Breast epithelium (tissue), 4 donors: ENCODE measurements around the gene RCC1. TPM values are rescaled to one million over a fixed set of nuclear protein-coding genes. Genes with fewer than 3 reads are reported as not detected.
"Not testable (repeated sequence)": the region's sequence is repeated elsewhere in the genome, so short reads cannot be mapped to it uniquely, and the experiment has no call there.

Source experiments
- DNase-seq, 2 donors: peaks; one replicate each; pipeline ENCODE4 v3.0.0-alpha.2; 2019; ENCODE audit warnings: low spot score in 2 of 2
- H3K27ac ChIP-seq, 2 donors: fragments of 200-600 bp; sonication (generic) in 1 of 2; one replicate each; pipeline ENCODE4 v1.5.1; 2016 to 2019; ENCODE audit warnings: mild to moderate bottlenecking in 1 of 2
- H3K27me3 ChIP-seq, 2 donors: fragments of 200-600 bp; sonication (generic) in 1 of 2; one replicate each; pipeline versions ENCODE4 v1.5.1 to v1.6.0; 2017 to 2019; ENCODE audit warnings: control low read depth in 1 of 2, mild to moderate bottlenecking in 1 of 2
- H3K36me3 ChIP-seq: fragments of 200-600 bp; one replicate; pipeline ENCODE4 v1.5.1; 2019
- H3K4me1 ChIP-seq, 2 donors: fragments of 200-600 bp; sonication (generic); one replicate each; pipeline ENCODE4 v1.5.1; 2016 to 2019; ENCODE audit warnings: control low read depth in 1 of 2
- H3K4me3 ChIP-seq, 3 donors: fragments of 200-600 bp; sonication (generic); 1 replicate in 2 of 3; 2 replicates in 1 of 3; pipeline ENCODE4 v1.5.1; 2016 to 2019; ENCODE audit warnings: mild to moderate bottlenecking in 3 of 3, moderate library complexity in 2 of 3
- H3K9me3 ChIP-seq, 2 donors: fragments of 200-600 bp; sonication (generic) in 1 of 2; one replicate each; pipeline ENCODE4 v1.5.1; 2016 to 2019; ENCODE audit warnings: control low read depth in 1 of 2
- POLR2A ChIP-seq: fragments of 450-650 bp; IDR thresholded peaks from one replicate; pipeline ENCODE4 v1.6.1; 2016; ENCODE audit warnings: antibody characterized with exemption, mild to moderate bottlenecking, moderate library complexity
- POLR2AphosphoS5 ChIP-seq, 3 donors: sonication (generic); formaldehyde crosslinking; IDR thresholded peaks; one replicate each; pipeline ENCODE4 v1.6.1; 2017; ENCODE audit warnings: antibody characterized with exemption in 3 of 3
- intact Hi-C: fragments of 100-400 bp; cut with DNase I; formaldehyde crosslinking; loops from one replicate; pipeline ENCODE4 v1.15.1; 2023; ENCODE audit warnings: low total_unique reads
- total RNA-seq, 3 donors: library from RNA; depleted of rRNA; stranded (reverse); fragments of >200 nt; gene quantifications; one replicate each; pipeline ENCODE4 v1.1.0, GENCODE V29; 2016
- TF ChIP-seq, protein P1 (sequence below), 3 donors: fragments of 450-650 bp; IDR thresholded peaks; one replicate each; pipeline ENCODE4 v1.5.1; 2016 to 2017; ENCODE audit warnings: antibody characterized with exemption in 3 of 3, mild to moderate bottlenecking in 3 of 3, moderate library complexity in 3 of 3

RCC1 gene
- total RNA-seq, 3 donors from 2014 or later = 15.7 to 44.9 (median 40.1) TPM

GRCh38 chr1:28518000-28518744, 12.3 kb downstream of the RCC1 start:
- Histone ChIP-seq H3K36me3 (no peaks in the 10 kb centered on the region), H3K4me3 (peak overlapping the region; percentile 56 to 75 (median 67)), H3K27ac (peak overlapping the region; percentile 67 to 88), H3K27me3 (no peaks in the 10 kb centered on the region), H3K9me3 (no peaks in the 10 kb centered on the region), H3K4me1 (peaks cover 3 to 8% of the 10 kb centered on the region in 2 donors)
- peak; percentile 81 to 92 for DNase-seq
- TF ChIP-seq POLR2AphosphoS5 (IDR thresholded peaks at IDR 0.05) (peak; percentile 55 to 61 (median 60)), POLR2A (peak; percentile 30)
- TF ChIP-seq, protein P1, sequence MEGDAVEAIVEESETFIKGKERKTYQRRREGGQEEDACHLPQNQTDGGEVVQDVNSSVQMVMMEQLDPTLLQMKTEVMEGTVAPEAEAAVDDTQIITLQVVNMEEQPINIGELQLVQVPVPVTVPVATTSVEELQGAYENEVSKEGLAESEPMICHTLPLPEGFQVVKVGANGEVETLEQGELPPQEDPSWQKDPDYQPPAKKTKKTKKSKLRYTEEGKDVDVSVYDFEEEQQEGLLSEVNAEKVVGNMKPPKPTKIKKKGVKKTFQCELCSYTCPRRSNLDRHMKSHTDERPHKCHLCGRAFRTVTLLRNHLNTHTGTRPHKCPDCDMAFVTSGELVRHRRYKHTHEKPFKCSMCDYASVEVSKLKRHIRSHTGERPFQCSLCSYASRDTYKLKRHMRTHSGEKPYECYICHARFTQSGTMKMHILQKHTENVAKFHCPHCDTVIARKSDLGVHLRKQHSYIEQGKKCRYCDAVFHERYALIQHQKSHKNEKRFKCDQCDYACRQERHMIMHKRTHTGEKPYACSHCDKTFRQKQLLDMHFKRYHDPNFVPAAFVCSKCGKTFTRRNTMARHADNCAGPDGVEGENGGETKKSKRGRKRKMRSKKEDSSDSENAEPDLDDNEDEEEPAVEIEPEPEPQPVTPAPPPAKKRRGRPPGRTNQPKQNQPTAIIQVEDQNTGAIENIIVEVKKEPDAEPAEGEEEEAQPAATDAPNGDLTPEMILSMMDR (IDR thresholded peaks at IDR 0.05) = peak; percentile 96 to 99 (median 99)
- intact Hi-C loops = no loop called here

DNA sequence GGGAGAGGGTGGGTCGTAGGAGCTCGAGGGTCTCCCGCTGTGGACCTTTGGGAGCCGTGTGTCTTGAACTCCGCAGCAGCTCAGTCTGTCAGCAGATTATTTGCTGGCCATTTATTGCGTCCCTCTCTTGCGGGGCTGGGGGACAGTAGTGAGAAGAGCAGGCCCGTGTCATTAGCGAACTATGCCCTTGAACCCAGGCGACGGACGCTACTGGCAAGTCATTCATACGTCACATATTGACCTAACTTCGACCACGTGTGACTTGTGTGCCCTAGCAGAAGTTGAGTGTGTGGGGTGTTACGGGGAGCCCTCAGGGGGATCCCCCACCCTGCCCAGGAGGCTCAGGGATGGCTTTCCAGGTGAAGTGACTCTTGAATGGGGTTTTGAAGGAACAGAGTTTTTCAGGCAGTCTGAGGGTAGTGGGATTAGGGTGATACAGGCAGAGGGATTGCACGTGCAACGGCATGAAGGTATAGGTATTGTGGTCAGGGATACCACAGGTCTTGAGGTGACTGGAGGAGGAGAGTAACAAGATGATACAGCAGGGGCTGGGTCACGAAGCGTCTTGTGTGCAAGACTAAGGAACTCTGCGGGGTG, 13.0 kb downstream of the RCC1 start:
- no peaks in the 10 kb centered on the region for H3K27me3 ChIP-seq
- no peak for DNase-seq
- peak overlapping the region; percentile 67 to 88 for H3K27ac ChIP-seq
- no peak for TF ChIP-seq POLR2A
- intact Hi-C loops = no loop called here
- H3K4me1 ChIP-seq = peaks cover 3 to 8% of the 10 kb centered on the region in 2 donors
- peak overlapping the region; percentile 56 to 75 (median 67) for H3K4me3 ChIP-seq
- H3K36me3 ChIP-seq = no peaks in the 10 kb centered on the region
- H3K9me3 ChIP-seq = no peaks in the 10 kb centered on the region

- H3K4me3 ChIP-seq = no peak overlapping the region
- H3K4me1 ChIP-seq = peaks cover 3 to 8% of the 10 kb centered on the region in 2 donors
- H3K27me3 ChIP-seq = no peaks in the 10 kb centered on the region
- DNase-seq = no peak
- intact Hi-C loops = no loop called here
- H3K36me3 ChIP-seq = no peaks in the 10 kb centered on the region
- no peak for TF ChIP-seq POLR2AphosphoS5 (IDR thresholded peaks at IDR 0.05)
- no peak for TF ChIP-seq POLR2A
- TF ChIP-seq, protein P1 (IDR thresholded peaks at IDR 0.05) = no peak
- no peaks in the 10 kb centered on the region for H3K9me3 ChIP-seq
- H3K27ac ChIP-seq = no peak overlapping the region
Observed at GRCh38 chr1:28519946-28520725, 14.3 kb downstream of the RCC1 start.

GRCh38 chr1:28520796-28521195, 15.0 kb downstream of the RCC1 start:
- intact Hi-C loops, H3K36me3 ChIP-seq, H3K4me1 ChIP-seq, DNase-seq, H3K4me3 ChIP-seq, H3K9me3 ChIP-seq, H3K27ac ChIP-seq, H3K27me3 ChIP-seq: not testable (repeated sequence)

DNA sequence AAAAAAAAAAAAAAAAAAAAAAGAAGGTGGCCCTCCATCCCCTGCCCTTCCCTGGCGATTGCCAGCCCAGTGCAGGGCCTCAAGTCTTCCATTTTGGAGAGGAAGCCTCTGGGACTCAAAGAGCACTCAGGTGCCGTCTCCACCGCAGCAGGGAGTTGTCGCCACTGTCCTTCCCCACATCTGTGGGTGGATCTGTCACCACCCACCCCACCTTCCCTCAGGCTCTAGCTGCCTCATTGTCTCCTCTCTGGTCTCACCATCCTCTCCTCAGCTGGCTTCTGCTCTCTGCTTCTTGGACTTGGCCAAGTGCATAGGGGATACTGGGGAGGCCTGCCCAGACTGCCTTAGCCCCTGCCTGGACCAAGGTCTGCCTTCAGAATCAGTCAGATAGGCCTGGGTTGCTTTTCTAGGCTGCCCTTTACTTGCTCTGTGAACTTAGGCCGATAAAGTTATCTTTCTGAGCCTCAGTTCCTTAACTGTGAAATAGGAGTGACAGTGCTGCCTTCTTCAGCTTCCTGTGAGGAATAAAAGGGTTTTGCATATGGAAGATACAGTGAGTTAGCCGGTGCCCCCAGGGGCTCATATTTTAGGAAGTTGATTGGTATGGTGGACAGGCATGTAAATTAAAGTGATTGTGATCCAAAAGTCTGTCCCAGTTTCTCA, 15.8 kb downstream of the RCC1 start:
- intact Hi-C loops = no loop called here

GRCh38 chr1:28522537-28522936, 16.7 kb downstream of the RCC1 start:
- H3K27me3 ChIP-seq, H3K36me3 ChIP-seq, intact Hi-C loops, H3K27ac ChIP-seq, H3K9me3 ChIP-seq, DNase-seq, H3K4me3 ChIP-seq, H3K4me1 ChIP-seq: not testable (repeated sequence)

More for the DNA sequence above, 15.8 kb downstream of the RCC1 start:
- Histone ChIP-seq H3K4me1 (peaks cover 3 to 8% of the 10 kb centered on the region in 2 donors), H3K27me3 (no peaks in the 10 kb centered on the region), H3K36me3 (no peaks in the 10 kb centered on the region), H3K27ac (peak overlapping the region in 1 of 2 donors; percentile 29), H3K4me3 (no peak overlapping the region), H3K9me3 (no peaks in the 10 kb centered on the region)
- DNase-seq = no peak
- TF ChIP-seq, protein P1 (IDR thresholded peaks at IDR 0.05) = no peak
- TF ChIP-seq POLR2AphosphoS5 (IDR thresholded peaks at IDR 0.05) (no peak), POLR2A (no peak)

- peak overlapping the region; percentile 75 to 79 for H3K27ac ChIP-seq
- H3K9me3 ChIP-seq, H3K27me3 ChIP-seq, H3K36me3 ChIP-seq, DNase-seq, H3K4me3 ChIP-seq, intact Hi-C loops, H3K4me1 ChIP-seq: not testable (repeated sequence)
Observed at GRCh38 chr1:28525002-28525642, 19.3 kb downstream of the RCC1 start.
